Endothelial cell of umbilical vein (primary cell): ENCODE measurements around the gene USP34. TPM values are rescaled to one million over a fixed set of nuclear protein-coding genes. Genes with fewer than 3 reads are reported as not detected.

Source experiments
- BruUV-seq: library from RNA; stranded (reverse); fragments of 400-500 nt; replicated peaks from 2 replicates; lab custom pipeline; 2021; lab: Mats Ljungman, UMichigan
- CTCF ChIA-PET: fragments of 300-600, 350-600 bp; sonication (Branson Sonifier 250); formaldehyde crosslinking; loops from one replicate; lab custom pipeline; 2021; ENCODE audit warnings: antibody characterized with exemption, inconsistent platforms; lab: Charles Lee
- POLR2A ChIA-PET: fragments of 300-600, 350-600 bp; sonication (Branson Sonifier 250); formaldehyde crosslinking; loops from one replicate; lab custom pipeline; 2021; ENCODE audit warnings: antibody characterized with exemption, inconsistent platforms; lab: Charles Lee
- DNase-seq: peaks from one replicate; pipeline ENCODE4 v3.0.0-alpha.2; 2011; ENCODE audit warnings: low read depth, low spot score
- FAIRE-seq: peaks from 2 replicates; lab custom pipeline; 2011; peaks lifted over from hg19 to GRCh38; lab: Jason Lieb, UNC
- H2AFZ ChIP-seq: 2 replicates; pipeline ENCODE4 v1.6.0; 2012; ENCODE audit warnings: low read depth, low read length, control low read depth, inconsistent platforms
- H3K27ac ChIP-seq: 2 replicates; pipeline ENCODE4 v1.5.1; 2011; ENCODE audit warnings: low read depth, mild to moderate bottlenecking, control low read depth, low read length, moderate library complexity; ENCODE audit not compliant: insufficient read depth
- H3K27me3 ChIP-seq, 2 experiments: 2 replicates each; pipeline versions ENCODE4 v1.6.0 to v1.6.1; 2011; ENCODE audit warnings: low read length in 2 of 2, mixed read lengths in 1 of 2; ENCODE audit not compliant: control insufficient read depth in 2 of 2, insufficient read depth in 2 of 2
- H3K36me3 ChIP-seq, 2 experiments: 2 replicates in 1 of 2; 3 replicates in 1 of 2; pipeline ENCODE4 v1.5.1; 2011; ENCODE audit warnings: low read length in 2 of 2, mild to moderate bottlenecking in 1 of 2, moderate library complexity in 1 of 2; ENCODE audit not compliant: control insufficient read depth in 2 of 2, insufficient read depth in 2 of 2; ENCODE audit errors: extremely low read depth in 1 of 2
- H3K4me1 ChIP-seq: 3 replicates; pipeline ENCODE4 v1.5.1; 2011; ENCODE audit warnings: mild to moderate bottlenecking, low read length; ENCODE audit not compliant: control insufficient read depth, insufficient read depth; ENCODE audit errors: extremely low read depth
- H3K4me2 ChIP-seq: 2 replicates; pipeline ENCODE4 v1.6.1; 2011; ENCODE audit warnings: low read length, control low read depth, mixed read lengths; ENCODE audit not compliant: insufficient read depth
- H3K4me3 ChIP-seq, 3 experiments: fragments of 200-600 bp in 1 of 3; sonication (generic), shearing (Covaris generic) in 1 of 3; replicated peaks in 1 of 3; 2 replicates each; pipeline ENCODE4 v1.5.1; 2011 to 2016; ENCODE audit warnings: control low read depth in 3 of 3, low read length in 3 of 3, mild to moderate bottlenecking in 2 of 3, inconsistent platforms in 1 of 3, low read depth in 1 of 3, moderate library complexity in 1 of 3; ENCODE audit not compliant: insufficient read depth in 1 of 3
- H3K79me2 ChIP-seq: 2 replicates; pipeline ENCODE4 v1.6.0; 2012; ENCODE audit warnings: low read length, inconsistent platforms; ENCODE audit not compliant: control insufficient read depth, insufficient read depth
- H3K9ac ChIP-seq: replicated peaks from 2 replicates; pipeline ENCODE3; 2011; ENCODE audit warnings: low read length, control low read depth; ENCODE audit not compliant: insufficient read depth; ENCODE audit errors: extremely low read depth
- H3K9me1 ChIP-seq: replicated peaks from 3 replicates; pipeline ENCODE4 v1.6.0; 2011; ENCODE audit warnings: mild to moderate bottlenecking, low read length; ENCODE audit not compliant: control insufficient read depth, insufficient read depth; ENCODE audit errors: extremely low read depth
- H3K9me3 ChIP-seq: replicated peaks from 2 replicates; pipeline ENCODE4 v1.5.1; 2012; ENCODE audit warnings: low read length, inconsistent platforms; ENCODE audit not compliant: control insufficient read depth, insufficient read depth
- H4K20me1 ChIP-seq: replicated peaks from 2 replicates; pipeline ENCODE3; 2011; ENCODE audit warnings: mild to moderate bottlenecking, low read length; ENCODE audit not compliant: control insufficient read depth, insufficient read depth; ENCODE audit errors: extremely low read depth
- EZH2 ChIP-seq: IDR thresholded peaks from 2 replicates; pipeline ENCODE4 v1.6.1; 2012; ENCODE audit warnings: borderline replicate concordance, low read depth, mild to moderate bottlenecking, moderate library complexity, low read length, inconsistent platforms; ENCODE audit not compliant: severe bottlenecking
- FOS ChIP-seq: IDR thresholded peaks from 2 replicates; pipeline ENCODE4 v1.6.1; 2011; ENCODE audit warnings: mild to moderate bottlenecking, low read length, moderate library complexity, borderline replicate concordance; ENCODE audit not compliant: insufficient read depth
- GATA2 ChIP-seq: IDR thresholded peaks from 2 replicates; pipeline ENCODE4 v1.7.0; 2011; ENCODE audit warnings: low read depth, mild to moderate bottlenecking, moderate library complexity, mixed read lengths, low read length; ENCODE audit not compliant: insufficient read length, insufficient read depth
- JUN ChIP-seq: IDR thresholded peaks from 2 replicates; pipeline ENCODE4 v1.6.1; 2011; ENCODE audit warnings: borderline replicate concordance, low read depth; ENCODE audit not compliant: insufficient read length, insufficient read depth
- MYC ChIP-seq: IDR thresholded peaks from one replicate; pipeline ENCODE4 v1.6.1; 2011; ENCODE audit warnings: mild to moderate bottlenecking, low read depth, low read length
- POLR2A ChIP-seq: IDR thresholded peaks from 2 replicates; pipeline ENCODE4 v1.6.1; 2012; ENCODE audit warnings: low read depth, mild to moderate bottlenecking, control low read depth, low read length
- POLR2AphosphoS5 ChIP-seq: IDR thresholded peaks from 2 replicates; pipeline ENCODE4 v1.6.1; 2012; ENCODE audit warnings: low read depth, mild to moderate bottlenecking, control low read depth, low read length, moderate library complexity; ENCODE audit not compliant: insufficient read depth
- dilution Hi-C: fragments of 300-500 bp; cut with MboI; formaldehyde crosslinking; loops from one replicate; pipeline ENCODE4 v1.15.0; 2019; ENCODE audit warnings: low sequenced_read_pairs; ENCODE audit not compliant: extremely low pct_ligation_motif_present
- intact Hi-C: fragments of 100-400 bp; cut with micrococcal nuclease; formaldehyde crosslinking; loops from one replicate; pipeline ENCODE4 v1.10.0; 2022
- polyA plus RNA-seq, 4 experiments: library from polyadenylated mRNA; depleted of rRNA in 3 of 4; stranded (reverse) in 3 of 4; unstranded in 1 of 4; fragments of >200 nt; gene quantifications; 2 replicates each; pipeline versions ENCODE4 v1.2.1 to v1.2.3, GENCODE V29; 2011 to 2012; ENCODE audit warnings: missing spikeins in 1 of 4
- total RNA-seq: library from RNA; stranded (reverse); gene quantifications from 2 replicates; pipeline ENCODE4 v1.2.3, GENCODE V29; 2021
- TF ChIP-seq, protein P1 (sequence below): IDR thresholded peaks from 2 replicates; pipeline ENCODE4 v1.6.1; 2011; ENCODE audit not compliant: insufficient read depth, insufficient read length
- TF ChIP-seq, protein P2 (sequence below), 2 donors: IDR thresholded peaks; 1 replicate in 1 of 2; 2 replicates in 1 of 2; pipeline ENCODE4 v1.5.1; 2011; ENCODE audit warnings: low read length in 2 of 2, mild to moderate bottlenecking in 2 of 2, moderate library complexity in 2 of 2, control low read depth in 1 of 2, inconsistent platforms in 1 of 2, low read depth in 1 of 2; ENCODE audit not compliant: insufficient read depth in 1 of 2; ENCODE audit errors: extremely low read depth in 1 of 2

The USP34 gene
- total and polyA plus RNA-seq, 2 donors (not counting 3 experiments of a cell fraction or from before 2014, with no cell fraction given) = 46.3 to 96.9 TPM

DNA sequence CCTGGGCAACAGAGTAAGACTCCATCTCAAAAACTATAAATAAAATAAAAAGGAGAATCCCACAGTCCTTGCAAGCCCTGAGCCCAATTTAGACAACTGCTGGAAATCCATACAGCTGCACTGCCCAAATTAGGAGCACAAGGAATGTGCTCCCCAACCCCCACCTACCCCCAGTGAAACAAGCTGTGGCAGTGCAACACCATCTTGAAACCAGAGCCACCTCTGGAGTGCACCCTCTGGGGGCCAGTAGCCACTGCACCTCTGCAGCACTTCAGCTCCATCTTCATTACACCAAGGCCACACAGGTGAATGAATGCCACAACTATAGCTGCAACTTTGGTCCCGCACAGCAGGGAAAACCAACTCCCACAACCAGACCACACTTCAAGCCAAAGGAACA is 37.3 kb downstream of the USP34 start:
- H3K36me3 ChIP-seq = no peaks in the 10 kb centered on the region
- H3K27ac ChIP-seq = no peak overlapping the region
- intact Hi-C loops = no loop called here
- no peaks in the 10 kb centered on the region for H3K27me3 ChIP-seq
- no peaks in the 10 kb centered on the region for H3K9me3 ChIP-seq
- H3K4me1 ChIP-seq = no peaks in the 10 kb centered on the region
- BruUV-seq = no TSS peak
- H3K79me2 ChIP-seq = peaks cover 93% of the 10 kb centered on the region
- dilution Hi-C loops = no loop called here
- no peak overlapping the region for H2AFZ ChIP-seq
- peaks cover 4% of the 10 kb centered on the region for H4K20me1 ChIP-seq
- H3K4me2 ChIP-seq = no peak overlapping the region
- FAIRE-seq (no peak), DNase-seq (no peak)
- POLR2A ChIA-PET = no interaction called here
- H3K9ac ChIP-seq = no peak overlapping the region
- no peak overlapping the region for H3K4me3 ChIP-seq
- H3K9me1 ChIP-seq = no peaks in the 10 kb centered on the region
- CTCF ChIA-PET = no interaction called here
- no peak for TF ChIP-seq POLR2AphosphoS5
- no peak for TF ChIP-seq POLR2A
- no peak for TF ChIP-seq EZH2
- no peak for TF ChIP-seq GATA2
- no peak for TF ChIP-seq FOS
- TF ChIP-seq JUN = no peak
- TF ChIP-seq MYC = no peak
- TF ChIP-seq, protein P1, sequence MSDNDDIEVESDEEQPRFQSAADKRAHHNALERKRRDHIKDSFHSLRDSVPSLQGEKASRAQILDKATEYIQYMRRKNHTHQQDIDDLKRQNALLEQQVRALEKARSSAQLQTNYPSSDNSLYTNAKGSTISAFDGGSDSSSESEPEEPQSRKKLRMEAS = no peak
- TF ChIP-seq, protein P2, sequence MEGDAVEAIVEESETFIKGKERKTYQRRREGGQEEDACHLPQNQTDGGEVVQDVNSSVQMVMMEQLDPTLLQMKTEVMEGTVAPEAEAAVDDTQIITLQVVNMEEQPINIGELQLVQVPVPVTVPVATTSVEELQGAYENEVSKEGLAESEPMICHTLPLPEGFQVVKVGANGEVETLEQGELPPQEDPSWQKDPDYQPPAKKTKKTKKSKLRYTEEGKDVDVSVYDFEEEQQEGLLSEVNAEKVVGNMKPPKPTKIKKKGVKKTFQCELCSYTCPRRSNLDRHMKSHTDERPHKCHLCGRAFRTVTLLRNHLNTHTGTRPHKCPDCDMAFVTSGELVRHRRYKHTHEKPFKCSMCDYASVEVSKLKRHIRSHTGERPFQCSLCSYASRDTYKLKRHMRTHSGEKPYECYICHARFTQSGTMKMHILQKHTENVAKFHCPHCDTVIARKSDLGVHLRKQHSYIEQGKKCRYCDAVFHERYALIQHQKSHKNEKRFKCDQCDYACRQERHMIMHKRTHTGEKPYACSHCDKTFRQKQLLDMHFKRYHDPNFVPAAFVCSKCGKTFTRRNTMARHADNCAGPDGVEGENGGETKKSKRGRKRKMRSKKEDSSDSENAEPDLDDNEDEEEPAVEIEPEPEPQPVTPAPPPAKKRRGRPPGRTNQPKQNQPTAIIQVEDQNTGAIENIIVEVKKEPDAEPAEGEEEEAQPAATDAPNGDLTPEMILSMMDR (IDR thresholded peaks at IDR 0.05; ENCODE audit: extremely low read depth in 1 of 2, insufficient read depth in 1 of 2, low read depth in 1 of 2, low read length in 2 of 2) = no peak
